GM19240 (cell line): Measurements from ENCODE around the gene USO1.
"Not testable (repeated sequence)": the region's sequence is repeated elsewhere in the genome, so short reads cannot be mapped to it uniquely, and the experiment has no call there.

Experiments used
- DNase-seq: peaks from one replicate; pipeline ENCODE4 v3.0.0; 2011; ENCODE audit warnings: low spot score; ENCODE audit not compliant: insufficient read length

The USO1 gene

DNA sequence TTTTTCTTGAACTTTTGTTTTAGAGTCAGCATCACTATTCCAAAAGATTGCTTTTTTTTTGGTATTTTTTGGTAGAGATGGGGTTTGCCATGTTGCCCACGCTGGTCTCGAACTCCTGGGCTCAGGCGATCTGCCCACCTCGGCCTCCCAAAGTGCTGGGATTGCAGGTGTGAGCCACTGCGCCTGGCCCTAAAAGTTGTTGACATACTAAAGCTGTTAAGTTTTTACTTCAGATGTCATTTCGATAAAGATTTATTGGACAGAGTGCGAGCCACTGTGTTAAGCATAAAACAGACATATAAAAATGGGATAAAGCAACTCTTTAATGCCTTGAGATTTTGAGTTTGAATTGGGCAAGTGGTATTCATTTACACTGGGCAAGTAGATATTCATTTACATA, 28.3 kb downstream of the USO1 start:
- DNase-seq: no peak

DNA sequence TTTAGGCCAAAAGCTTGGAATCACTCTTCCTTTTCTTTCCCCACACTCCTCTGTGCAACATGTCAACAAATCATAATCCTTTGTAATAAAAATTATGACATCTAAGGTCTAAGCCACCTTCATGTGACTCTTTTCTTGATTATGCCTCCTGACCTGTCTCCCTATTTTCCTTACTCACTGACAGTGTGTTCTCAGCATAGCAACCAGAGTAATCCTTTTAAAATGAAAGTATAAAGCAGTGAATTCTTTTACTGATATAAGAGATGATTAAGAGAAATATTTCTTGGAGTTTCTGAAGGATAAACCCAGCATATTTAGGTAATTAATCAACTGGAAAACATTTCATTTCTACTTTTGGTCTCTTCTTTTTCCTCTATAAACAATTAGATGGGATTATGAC, 44.7 kb downstream of the USO1 start:
- no peak for DNase-seq

GRCh38 chr4:75771607-75772006, 47.2 kb downstream of the USO1 start:
- DNase-seq: no peak

DNA sequence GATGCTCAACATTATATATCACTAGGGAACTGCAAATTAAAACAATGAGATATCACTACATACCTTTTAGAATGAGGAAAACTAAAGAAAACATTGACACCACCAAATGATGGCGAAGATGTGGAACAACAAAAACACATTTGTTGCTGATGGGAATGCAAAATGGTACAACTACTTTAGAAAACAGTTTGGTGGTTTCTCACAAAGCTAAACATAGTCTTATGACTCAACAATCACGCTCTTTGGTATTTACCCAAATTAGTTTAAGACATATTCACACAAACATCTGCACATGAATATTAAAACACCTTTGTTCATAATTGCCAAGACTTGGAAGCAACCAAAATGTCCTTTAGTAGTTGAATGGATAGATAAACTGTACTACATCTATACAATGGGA, 53.2 kb downstream of the USO1 start:
- DNase-seq: no peak

- DNase-seq: no peak
Measured at GRCh38 chr4:75779105-75779757, 54.9 kb downstream of the USO1 start.

GRCh38 chr4:75781305-75781704, 56.9 kb downstream of the USO1 start:
- no peak for DNase-seq

- no peak for DNase-seq
Measured at GRCh38 chr4:75786526-75786925, 62.1 kb downstream of the USO1 start.

GRCh38 chr4:75786938-75787337, 62.6 kb downstream of the USO1 start:
- no peak for DNase-seq

GRCh38 chr4:75790024-75790423, 65.6 kb downstream of the USO1 start:
- no peak for DNase-seq

DNA sequence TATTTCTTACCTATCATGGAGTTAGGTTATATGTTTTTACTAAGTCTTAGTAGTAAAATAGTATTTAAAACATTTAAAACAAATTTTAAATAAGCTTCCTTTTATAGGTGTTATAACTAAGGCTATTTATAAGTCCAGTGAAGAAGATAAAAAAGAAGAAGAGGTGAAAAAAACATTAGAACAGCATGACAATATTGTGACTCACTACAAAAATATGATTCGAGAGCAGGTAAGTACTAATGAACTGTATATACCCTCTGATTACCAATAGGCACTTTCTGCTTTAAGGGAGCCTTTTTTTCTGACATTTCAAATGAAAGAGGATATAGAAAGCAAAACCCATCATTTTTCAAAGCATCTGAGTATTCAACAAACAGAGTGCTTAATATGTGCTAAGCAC, 76.6 kb downstream of the USO1 start:
- DNase-seq: no peak

DNA sequence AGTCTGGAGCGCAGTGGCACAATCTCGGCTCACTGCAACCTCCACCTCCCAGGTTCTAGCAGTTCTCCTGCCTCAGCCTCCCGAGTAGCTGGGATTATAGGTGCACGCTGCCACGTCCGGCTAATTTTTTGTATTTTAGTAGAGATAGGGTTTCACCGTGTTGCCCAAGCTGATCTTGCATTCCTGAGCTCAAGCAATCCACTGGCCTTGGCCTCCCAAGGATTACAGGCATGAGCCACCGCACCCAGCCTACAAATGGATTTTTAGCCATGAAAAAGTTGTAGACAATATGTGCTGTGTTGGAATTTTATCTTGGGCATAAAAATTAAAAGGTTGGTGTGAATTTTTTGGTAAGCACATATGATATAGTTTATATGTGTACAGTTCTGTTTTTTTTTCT, 81.7 kb downstream of the USO1 start:
- not testable (repeated sequence) for DNase-seq

GRCh38 chr4:75817901-75818300, 93.5 kb downstream of the USO1 start:
- no peak for DNase-seq

DNA sequence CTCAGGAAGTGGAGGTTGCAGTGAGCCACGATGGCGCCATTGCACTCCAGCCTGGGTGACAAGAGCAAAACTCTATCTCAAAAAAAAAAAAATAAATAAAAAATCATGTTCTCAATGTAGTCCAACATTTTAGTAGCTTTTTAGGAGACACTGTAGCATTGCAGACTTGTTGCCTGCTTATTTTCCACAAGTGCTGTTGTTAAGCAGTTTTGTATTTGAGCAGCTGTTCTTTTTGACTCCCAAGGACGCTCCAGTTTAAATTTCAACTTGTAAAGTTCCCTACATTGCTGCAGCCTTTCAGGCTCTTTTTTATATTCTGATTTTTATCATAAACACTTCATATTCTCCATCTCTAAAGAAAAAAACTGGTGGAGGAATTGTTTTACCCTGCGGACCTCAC, 94.7 kb downstream of the USO1 start:
- no peak for DNase-seq

DNA sequence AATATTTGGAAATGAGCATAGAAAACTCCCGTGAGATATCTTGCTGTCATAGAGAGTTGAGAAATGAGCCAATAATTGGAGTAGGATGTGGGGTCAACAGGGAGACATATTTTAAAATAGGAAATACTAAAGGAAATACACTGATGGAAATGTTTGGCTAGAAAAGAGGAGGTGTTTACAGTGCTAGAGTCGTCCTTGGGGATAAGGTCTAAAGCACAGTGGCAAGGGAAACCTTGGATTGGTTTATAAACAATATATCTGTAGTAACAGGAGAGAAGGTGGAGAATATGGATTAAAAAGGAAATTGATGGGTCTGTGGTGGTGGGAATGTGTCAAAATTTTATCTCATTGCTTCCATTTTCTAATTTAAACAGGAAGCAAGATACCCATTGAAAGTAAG, 95.8 kb downstream of the USO1 start:
- no peak for DNase-seq

DNA sequence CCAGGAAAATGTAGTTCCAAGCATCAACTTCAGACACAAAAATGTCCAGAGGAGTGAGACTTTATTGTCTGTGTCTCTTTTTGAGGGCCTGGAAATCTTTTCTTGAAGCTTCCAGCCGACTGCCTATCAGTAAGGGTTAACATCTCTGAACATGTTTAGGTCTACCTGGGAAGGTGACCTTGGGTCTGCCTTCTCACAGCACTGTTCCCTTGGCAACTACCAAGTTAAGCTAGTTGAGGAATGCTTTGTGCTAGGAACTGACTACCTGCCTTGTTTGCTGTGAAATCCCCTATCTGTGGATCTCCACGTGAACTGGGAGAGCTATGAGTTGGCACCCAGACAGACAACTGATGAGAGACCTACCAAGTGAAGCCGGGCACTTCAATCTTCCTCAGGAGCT, 96.3 kb downstream of the USO1 start:
- no peak for DNase-seq

- DNase-seq: no peak
Measured at GRCh38 chr4:75821216-75821615, 96.8 kb downstream of the USO1 start.

GRCh38 chr4:75821966-75822365, 97.6 kb downstream of the USO1 start:
- no peak for DNase-seq

DNA sequence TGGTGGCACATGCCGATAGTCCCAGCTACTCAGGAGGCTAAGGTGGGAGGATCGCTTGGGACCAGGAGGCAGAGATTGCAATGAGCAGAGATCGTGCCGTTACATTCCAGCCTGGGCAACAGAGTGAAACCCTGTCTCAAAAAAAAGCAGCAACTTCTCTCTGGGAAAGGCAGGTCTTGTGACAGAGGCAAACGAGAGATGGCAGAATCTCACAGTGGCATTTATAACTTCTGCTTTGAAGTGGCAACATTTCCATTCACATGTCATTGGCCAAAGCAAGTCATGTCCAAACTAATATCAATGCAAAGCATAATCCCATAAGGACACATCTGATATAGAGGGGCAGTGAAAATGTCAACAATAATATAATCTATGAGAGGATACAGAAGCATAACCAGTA, 98.0 kb downstream of the USO1 start:
- no peak for DNase-seq

- no peak for DNase-seq
Measured at GRCh38 chr4:75823812-75824211, 99.4 kb downstream of the USO1 start.

GRCh38 chr4:75830906-75831305, 106.5 kb downstream of the USO1 start:
- DNase-seq: no peak

DNA sequence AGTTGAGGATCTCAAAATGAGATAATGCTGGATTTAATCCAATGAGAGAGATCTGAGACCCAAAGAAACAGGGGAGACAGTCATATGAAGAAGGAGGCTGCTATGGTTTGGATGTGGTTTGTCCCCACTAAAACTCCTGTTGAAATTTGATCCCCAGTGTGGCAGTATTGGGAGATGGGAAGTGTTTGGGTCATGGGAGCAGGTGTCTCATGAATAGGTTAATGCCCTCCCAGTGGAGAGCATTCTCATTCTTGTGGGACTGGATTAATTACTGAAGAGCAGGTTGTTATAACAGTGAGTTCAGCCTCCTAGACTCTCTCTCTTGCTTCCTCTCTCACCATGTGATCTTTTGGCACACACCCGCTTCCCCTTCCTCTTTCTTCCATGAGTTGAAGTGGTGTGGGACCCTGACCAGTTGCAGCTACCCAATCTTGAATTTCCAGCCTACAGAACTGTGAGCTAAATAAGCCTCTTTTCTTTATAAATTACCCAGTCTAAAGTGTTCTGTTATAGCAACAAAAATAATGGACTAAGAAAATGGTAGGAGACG, 107.6 kb downstream of the USO1 start:
- no peak for DNase-seq

- DNase-seq: no peak
Measured at GRCh38 chr4:75834095-75834771, 109.9 kb downstream of the USO1 start.

GRCh38 chr4:75834772-75835154, 110.4 kb downstream of the USO1 start:
- no peak for DNase-seq
